HT-29 (cell line): ENCODE results near the gene HNRNPH1. TPM values are rescaled to one million over a fixed set of nuclear protein-coding genes. Genes with fewer than 3 reads are reported as not detected.

Experiments
- DNase-seq: peaks from one replicate; pipeline ENCODE4 v3.0.0-alpha.2; 2015; ENCODE audit warnings: low spot score
- small RNA-seq: library from RNA; depleted of rRNA; stranded (forward); fragments of <200 nt; gene quantifications from one replicate; pipeline ENCODE3, GENCODE V24; 2014
- total RNA-seq: library from RNA; depleted of rRNA; stranded (reverse); fragments of >200 nt; shearing (Covaris generic); gene quantifications from 2 replicates; pipeline ENCODE4 v1.2.3, GENCODE V29; 2014; rRNA removed

Gene HNRNPH1
- total RNA-seq, 1 experiment from 2014 or later, result 484 TPM

DNA sequence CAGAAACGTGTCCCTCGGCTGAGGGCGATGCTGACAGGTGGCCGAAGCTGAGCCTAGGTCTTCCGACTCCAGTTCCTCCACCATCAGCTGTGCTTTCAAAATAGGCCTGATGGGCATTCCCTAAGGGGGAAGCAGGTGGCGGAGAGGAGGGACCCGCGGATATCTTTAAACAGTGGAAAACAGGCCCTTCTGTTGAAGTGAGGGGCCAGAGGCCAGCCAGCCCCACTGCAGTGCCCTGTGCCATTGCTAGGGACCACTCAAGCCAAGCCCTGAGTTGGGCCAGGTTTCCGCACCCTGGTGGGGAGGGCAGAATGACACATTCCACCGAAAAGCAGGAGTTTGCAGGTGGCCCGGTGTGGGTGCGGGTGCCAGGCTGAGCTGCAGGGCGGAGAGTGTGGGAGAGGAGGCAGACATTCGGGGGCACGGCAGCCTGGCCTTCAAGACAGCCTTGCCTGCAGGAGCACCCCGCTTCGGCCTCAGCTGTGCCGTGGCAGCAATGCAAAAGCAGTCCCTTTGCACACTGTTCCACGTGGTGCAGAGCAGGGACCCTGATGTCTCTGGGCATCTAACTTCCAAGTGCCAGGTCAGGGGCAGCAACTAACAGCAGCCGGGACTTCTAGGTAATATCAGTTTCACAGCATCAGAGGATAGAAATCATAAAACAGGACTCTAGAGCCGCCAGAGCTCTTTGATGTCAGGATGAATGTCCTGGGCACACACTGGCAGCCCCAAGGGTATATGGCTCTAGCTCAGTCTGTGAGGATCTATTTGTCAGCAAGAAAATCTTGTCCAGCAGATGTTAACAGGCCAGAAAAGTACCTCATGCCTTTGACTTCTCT lies 17.2 kb downstream of the HNRNPH1 start:
- DNase-seq, result no peak

DNA sequence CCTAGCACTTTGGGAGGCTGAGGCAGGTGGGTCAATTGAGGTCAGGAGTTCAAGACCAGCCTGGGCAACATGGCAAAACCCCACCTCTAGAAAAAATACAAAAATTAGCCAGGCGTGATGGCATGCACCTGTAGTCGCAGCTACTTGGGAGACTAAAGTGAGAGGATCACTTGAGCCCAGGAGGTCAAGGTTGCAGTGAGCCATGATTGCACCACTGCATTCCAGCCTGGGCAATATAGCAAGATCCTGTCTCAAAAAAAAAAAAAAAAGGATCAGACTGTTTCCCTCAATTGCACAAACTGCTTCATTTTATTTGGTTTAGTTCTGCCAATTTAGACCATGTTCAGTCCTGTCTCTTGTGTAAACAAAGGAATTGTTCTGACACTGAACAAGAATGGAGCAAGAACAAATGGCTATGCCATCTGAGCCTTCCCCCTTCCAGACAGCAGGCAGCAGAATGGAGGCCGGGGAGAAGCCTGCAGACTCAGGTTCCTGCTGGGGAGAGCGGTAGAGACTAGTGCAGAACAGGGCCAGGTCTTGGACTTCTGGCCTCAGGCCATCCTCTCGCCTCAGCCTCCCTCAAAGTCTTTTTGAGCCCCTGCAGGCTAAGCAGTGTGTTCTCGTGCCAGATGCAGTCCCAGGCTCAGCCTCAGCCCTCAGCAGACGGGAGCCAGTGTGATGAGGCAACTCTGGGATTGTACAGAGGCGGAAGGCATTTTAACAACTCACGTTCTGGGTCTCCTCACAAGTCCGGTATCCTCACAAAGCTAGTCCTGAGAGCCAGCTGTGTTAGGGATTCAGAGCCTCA lies 18.2 kb downstream of the HNRNPH1 start:
- no peak for DNase-seq

GRCh38 chr5:179603308-179603707 lies 20.2 kb downstream of the HNRNPH1 start:
- DNase-seq, result no peak

DNA sequence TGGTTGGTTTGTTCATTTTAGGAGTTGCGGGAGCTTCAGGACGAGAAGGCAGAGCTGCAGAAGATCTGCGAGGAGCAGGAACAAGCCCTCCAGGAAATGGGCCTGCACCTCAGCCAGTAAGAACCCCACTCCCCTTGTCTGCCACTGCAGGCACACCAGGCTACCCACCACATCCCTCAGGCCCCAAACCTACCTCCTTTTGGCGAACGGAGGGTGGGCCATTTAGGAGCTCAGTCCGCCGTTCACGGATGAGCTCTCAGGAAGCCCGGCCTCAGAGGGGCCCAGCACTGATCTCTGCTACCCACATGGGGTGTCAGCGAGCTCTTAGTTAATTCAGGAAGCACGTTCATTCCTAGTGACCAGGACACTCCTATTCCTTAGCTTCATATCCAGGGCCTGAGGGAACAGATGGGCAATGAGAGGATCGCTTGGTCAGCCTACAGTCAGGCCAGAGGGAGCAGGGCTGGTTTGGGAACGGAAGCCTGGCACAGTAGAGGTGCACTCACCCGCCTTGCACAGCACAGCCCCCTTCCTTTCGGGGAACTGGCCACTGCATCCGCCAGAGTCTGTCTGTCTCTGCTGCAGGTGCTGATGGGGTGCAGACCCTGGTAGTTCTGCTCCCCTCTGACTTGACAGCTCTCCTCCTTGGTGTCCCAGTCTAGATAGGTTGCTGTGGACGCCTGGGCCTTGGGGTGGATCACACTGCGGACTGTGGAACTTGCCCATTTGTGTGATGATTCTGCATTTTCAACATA lies 21.4 kb downstream of the HNRNPH1 start:
- DNase-seq, result no peak

DNA sequence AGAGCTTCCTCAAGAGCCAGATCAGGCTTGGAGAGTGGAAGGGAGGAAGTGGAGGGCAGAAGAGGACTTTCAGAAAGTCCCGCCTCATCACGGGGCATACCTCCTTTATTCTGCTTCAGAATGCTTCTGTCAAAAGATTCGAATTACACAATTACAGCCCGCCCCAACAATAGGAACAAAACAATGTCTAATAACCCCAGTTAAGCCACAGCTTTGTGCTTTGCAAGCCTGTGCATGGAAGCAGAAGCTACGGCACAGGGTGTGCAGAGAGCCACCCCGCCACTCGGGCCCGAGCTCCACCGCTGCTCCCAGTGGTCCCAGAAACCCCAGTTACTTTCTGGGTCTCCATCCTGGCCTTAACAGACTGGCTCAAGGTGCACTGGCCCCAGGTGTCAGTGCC lies 23.5 kb downstream of the HNRNPH1 start:
- DNase-seq, result no peak

DNA sequence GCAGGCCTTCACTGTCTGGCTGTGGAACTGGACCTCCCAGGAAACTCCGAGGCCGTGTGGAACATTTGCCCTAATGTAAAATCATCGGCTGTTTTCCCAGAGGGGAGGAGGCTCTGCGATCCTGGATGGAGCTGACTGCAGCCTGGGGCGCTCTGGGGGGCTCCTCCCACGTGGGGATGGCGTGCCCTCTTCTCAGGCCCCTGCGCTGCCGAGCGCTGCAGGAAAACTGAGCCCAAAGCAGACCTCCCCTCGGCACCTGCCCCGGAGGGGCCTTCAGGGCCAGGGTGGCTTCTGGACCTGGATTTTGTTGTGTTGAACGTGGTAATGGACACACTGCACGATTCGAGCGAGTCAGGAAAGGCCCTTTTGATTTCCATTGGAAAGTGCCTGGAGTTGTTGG lies 23.9 kb downstream of the HNRNPH1 start:
- DNase-seq, result no peak

DNA sequence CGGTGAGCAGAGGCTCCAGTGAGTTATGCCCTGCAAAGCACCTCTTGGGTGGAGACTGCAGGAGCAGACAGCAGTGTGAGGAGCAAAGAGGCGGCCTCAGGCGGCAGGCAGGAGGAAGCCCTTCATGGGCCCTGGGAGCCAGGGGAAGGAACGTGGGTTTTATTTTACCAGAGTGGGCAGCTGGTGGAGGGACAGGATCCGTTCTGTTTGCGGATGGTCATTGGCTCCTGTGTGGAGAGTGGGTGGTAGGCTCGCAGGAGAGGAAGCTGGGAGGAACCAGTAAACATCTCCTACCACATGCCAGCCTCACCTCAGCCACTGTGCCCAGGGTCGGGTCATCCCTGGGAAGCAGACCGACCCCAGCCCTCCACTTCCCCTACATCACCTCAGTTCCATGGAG lies 24.4 kb downstream of the HNRNPH1 start:
- no peak for DNase-seq

GRCh38 chr5:179596421-179596820 lies 27.1 kb downstream of the HNRNPH1 start:
- DNase-seq, result no peak

GRCh38 chr5:179595916-179596315 lies 27.6 kb downstream of the HNRNPH1 start:
- no peak for DNase-seq

DNA sequence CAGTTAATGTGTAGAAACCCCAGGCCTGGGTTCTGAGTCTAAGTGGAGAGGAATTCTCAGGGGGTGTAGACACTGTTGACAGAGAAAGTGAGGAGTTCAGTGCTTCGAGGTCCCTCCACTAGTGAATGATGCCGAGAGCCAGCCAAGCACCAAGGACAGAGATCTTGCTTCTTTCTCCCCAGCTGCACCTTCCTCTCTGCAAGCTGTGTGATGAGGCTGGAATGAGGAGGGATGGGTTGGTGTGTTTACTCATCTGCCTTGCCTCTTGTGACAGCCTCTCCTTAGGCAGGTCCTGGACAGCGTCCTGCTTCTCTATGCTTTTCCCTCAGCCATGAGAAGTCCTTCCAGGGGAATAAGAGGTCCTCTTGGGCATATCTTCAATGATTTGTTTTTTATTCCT lies 35.3 kb downstream of the HNRNPH1 start:
- no peak for DNase-seq

- no peak for DNase-seq
Observed at GRCh38 chr5:179585941-179586401, 37.5 kb downstream of the HNRNPH1 start.

DNA sequence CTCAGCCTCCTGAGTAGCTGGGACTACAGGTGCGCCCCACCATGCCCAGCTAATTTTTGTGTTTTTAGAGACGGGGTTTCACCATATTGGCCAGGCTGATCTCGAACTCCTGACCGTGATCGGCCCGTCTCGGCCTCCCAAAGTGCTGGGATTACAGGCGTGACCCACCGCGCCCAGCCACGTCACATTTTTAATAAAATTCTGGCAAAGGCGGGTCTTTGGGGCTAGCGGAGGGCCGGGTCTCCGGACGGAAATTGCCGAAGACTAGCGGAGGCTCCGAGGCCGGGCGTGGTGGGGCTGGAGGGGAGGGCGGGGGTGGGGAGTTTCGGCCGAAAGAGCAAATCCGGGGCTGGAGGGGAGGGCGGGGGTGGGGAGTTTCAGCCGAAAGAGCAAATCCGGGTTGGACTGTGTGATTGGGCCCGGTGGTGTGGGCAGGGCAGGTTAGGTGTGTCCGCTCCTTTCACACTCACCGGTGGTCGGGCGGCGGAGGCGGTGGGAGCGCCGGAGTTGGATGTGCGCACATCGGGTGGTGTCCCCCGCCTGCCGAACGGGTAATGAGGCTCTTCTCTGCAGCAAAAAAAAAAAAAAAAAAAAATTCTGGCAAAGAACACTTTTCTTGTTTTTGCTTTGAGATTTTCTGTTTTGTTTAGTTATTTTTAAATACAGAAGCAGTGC lies 46.0 kb downstream of the HNRNPH1 start:
- DNase-seq, result no peak

- DNase-seq, result no peak
Observed at GRCh38 chr5:179572386-179572785, 51.1 kb downstream of the HNRNPH1 start.

- DNase-seq, result no peak
Observed at GRCh38 chr5:179568721-179569120, 54.8 kb downstream of the HNRNPH1 start.

DNA sequence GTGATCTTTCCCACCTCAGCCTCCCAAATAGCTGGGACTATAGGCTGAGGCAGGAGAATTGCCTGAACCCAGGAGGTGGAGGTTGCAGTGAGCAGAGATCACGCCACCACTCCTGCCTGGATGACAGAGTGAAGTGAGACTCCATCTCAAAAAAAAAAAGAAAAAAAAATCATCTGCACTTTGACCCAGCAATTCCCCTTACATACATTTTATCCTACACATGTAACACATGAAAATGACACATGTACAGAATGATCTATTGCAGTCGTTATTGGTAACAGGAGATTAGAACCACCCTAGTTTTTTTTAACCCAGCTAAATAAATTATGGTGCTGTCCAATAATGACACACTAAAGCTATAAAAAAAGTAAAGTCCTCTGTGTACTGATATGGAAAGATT lies 58.9 kb downstream of the HNRNPH1 start:
- no peak for DNase-seq

Small RNA genes lying within 50 kb of the gene (small RNA-seq; reads per million reads assigned to genes)
- not detected for gene RF00017

Other genes starting within 250 kb of the HNRNPH1 start
- 41.8 and 45.5 TPM in 2 replicates for gene RUFY1, start 73.1 kb downstream of the HNRNPH1 start, total RNA-seq
- not detected in 2 replicates for gene CBY3, start 57.4 kb upstream of the HNRNPH1 start, total RNA-seq
- 239 and 260 TPM in 2 replicates for gene CANX, start 75.3 kb upstream of the HNRNPH1 start, total RNA-seq
- 15.4 and 30.0 TPM in 2 replicates for gene MAML1, start 109.2 kb upstream of the HNRNPH1 start, total RNA-seq
- gene LTC4S, start 170.3 kb upstream of the HNRNPH1 start, total RNA-seq, result not detected in 2 replicates
- 576 and 633 TPM in 2 replicates for gene MGAT4B, start 183.2 kb upstream of the HNRNPH1 start, total RNA-seq
- 1,334 and 1,661 TPM in 2 replicates for gene SQSTM1, start 197.2 kb upstream of the HNRNPH1 start, total RNA-seq
- 21.1 and 24.7 TPM in 2 replicates for gene MRNIP, start 235.1 kb upstream of the HNRNPH1 start, total RNA-seq